NB4 (cell line): ENCODE data around the gene ZNF664.

ENCODE experiments used
- CTCF ChIP-seq: IDR thresholded peaks from one replicate; pipeline ENCODE4 v1.5.1; 2012; ENCODE audit warnings: low read depth, low read length
- MAX ChIP-seq: IDR thresholded peaks from 2 replicates; pipeline ENCODE4 v1.6.1; 2011; ENCODE audit warnings: low read depth, low read length
- MYC ChIP-seq: IDR thresholded peaks from 2 replicates; pipeline ENCODE4 v1.6.1; 2011; ENCODE audit warnings: low read depth, low read length
- POLR2A ChIP-seq: IDR thresholded peaks from 2 replicates; pipeline ENCODE4 v1.6.1; 2011; ENCODE audit warnings: mild to moderate bottlenecking; ENCODE audit not compliant: insufficient read length; ENCODE audit errors: extremely low read depth

GRCh38 chr12:123989168-123989567 lies 16.2 kb downstream of the ZNF664 start:
- TF ChIP-seq MYC, result no peak
- TF ChIP-seq CTCF, result no peak
- TF ChIP-seq POLR2A, result no peak
- TF ChIP-seq MAX, result no peak
